Measurements from ENCODE around the gene LEKR1. TPM values are rescaled to one million over a fixed set of nuclear protein-coding genes. Genes with fewer than 3 reads are reported as not detected.
"Not testable (repeated sequence)": the region's sequence is repeated elsewhere in the genome, so short reads cannot be mapped to it uniquely, and the experiment has no call there.

LEKR1 gene
- total RNA-seq, 1 donor from 2014 or later = 0.78 TPM

- intact Hi-C loops (cut with DNase I) = no loop called here
- DNase-seq (ENCODE audit: missing footprints) (no peak), ATAC-seq (no peak)
These were observed 113.2 kb downstream of the LEKR1 start for GRCh38 chr3:156939315-156939714.

- no peak for DNase-seq (ENCODE audit: missing footprints)
- ATAC-seq = no peak
- intact Hi-C loops (cut with DNase I) = no loop called here
These were observed 115.2 kb downstream of the LEKR1 start for GRCh38 chr3:156941311-156941710.

GRCh38 chr3:156948402-156949210, 122.5 kb downstream of the LEKR1 start:
- no peak for DNase-seq (ENCODE audit: missing footprints)
- intact Hi-C loops (cut with DNase I) = no loop called here

GRCh38 chr3:156952011-156952410, 125.9 kb downstream of the LEKR1 start:
- intact Hi-C loops (cut with DNase I) = no loop called here
- no peak for DNase-seq (ENCODE audit: missing footprints)
- ATAC-seq = no peak

More at GRCh38 chr3:156948402-156949210, 122.5 kb downstream of the LEKR1 start:
- ATAC-seq = no peak

GRCh38 chr3:156957715-156958114, 131.6 kb downstream of the LEKR1 start:
- intact Hi-C loops (cut with DNase I) = no loop called here
- no peak for ATAC-seq

GRCh38 chr3:156963096-156963495, 136.9 kb downstream of the LEKR1 start:
- intact Hi-C loops (cut with DNase I) = no loop called here
- ATAC-seq (no peak), DNase-seq (ENCODE audit: missing footprints) (no peak)

More at GRCh38 chr3:156957715-156958114, 131.6 kb downstream of the LEKR1 start:
- DNase-seq (ENCODE audit: missing footprints) = no peak

- no peak for ATAC-seq
- intact Hi-C loops (cut with DNase I) = no loop called here
- DNase-seq (ENCODE audit: missing footprints) = no peak
These were observed 138.4 kb downstream of the LEKR1 start for GRCh38 chr3:156964577-156964976.

GRCh38 chr3:156966349-156966748, 140.2 kb downstream of the LEKR1 start:
- ATAC-seq; intact Hi-C loops (cut with DNase I): not testable (repeated sequence)
- DNase-seq (ENCODE audit: missing footprints) = peak; percentile 37

- intact Hi-C loops (cut with DNase I) = no loop called here
These were observed 147.8 kb downstream of the LEKR1 start for GRCh38 chr3:156973954-156974353.

GRCh38 chr3:156974931-156975330, 148.8 kb downstream of the LEKR1 start:
- DNase-seq (ENCODE audit: missing footprints) (no peak), ATAC-seq (no peak)
- intact Hi-C loops (cut with DNase I) = no loop called here

More at GRCh38 chr3:156973954-156974353, 147.8 kb downstream of the LEKR1 start:
- ATAC-seq (no peak), DNase-seq (ENCODE audit: missing footprints) (no peak)

GRCh38 chr3:156975721-156976120, 149.6 kb downstream of the LEKR1 start:
- intact Hi-C loops (cut with DNase I) = no loop called here
- ATAC-seq (no peak), DNase-seq (ENCODE audit: missing footprints) (no peak)

- ATAC-seq (no peak), DNase-seq (ENCODE audit: missing footprints) (no peak)
- intact Hi-C loops (cut with DNase I) = no loop called here
These were observed 150.8 kb downstream of the LEKR1 start for GRCh38 chr3:156976933-156977332.

- intact Hi-C loops (cut with DNase I) = no loop called here
- no peak for DNase-seq (ENCODE audit: missing footprints)
- ATAC-seq = no peak
These were observed 152.4 kb downstream of the LEKR1 start for GRCh38 chr3:156978481-156978961.

GRCh38 chr3:156981005-156981404, 154.9 kb downstream of the LEKR1 start:
- ATAC-seq (no peak), DNase-seq (ENCODE audit: missing footprints) (no peak)
- intact Hi-C loops (cut with DNase I) = no loop called here

GRCh38 chr3:156983559-156983958, 157.4 kb downstream of the LEKR1 start:
- no peak for DNase-seq (ENCODE audit: missing footprints)
- intact Hi-C loops (cut with DNase I) = no loop called here
- ATAC-seq = no peak

GRCh38 chr3:156985711-156986110, 159.6 kb downstream of the LEKR1 start:
- ATAC-seq = no peak
- intact Hi-C loops (cut with DNase I) = no loop called here
- no peak for DNase-seq (ENCODE audit: missing footprints)

GRCh38 chr3:156987946-156988345, 161.8 kb downstream of the LEKR1 start:
- DNase-seq (ENCODE audit: missing footprints) (no peak), ATAC-seq (no peak)
- intact Hi-C loops (cut with DNase I) = no loop called here

- no peak for DNase-seq (ENCODE audit: missing footprints)
- intact Hi-C loops (cut with DNase I) = no loop called here
- ATAC-seq = no peak
These were observed 171.2 kb downstream of the LEKR1 start for GRCh38 chr3:156997351-156997750.

- DNase-seq (ENCODE audit: missing footprints) (no peak), ATAC-seq (no peak)
- intact Hi-C loops (cut with DNase I) = no loop called here
These were observed 175.2 kb downstream of the LEKR1 start for GRCh38 chr3:157001221-157001957.

GRCh38 chr3:157021679-157022078, 195.5 kb downstream of the LEKR1 start:
- intact Hi-C loops (cut with DNase I) = no loop called here
- ATAC-seq = no peak

More at GRCh38 chr3:157021679-157022078, 195.5 kb downstream of the LEKR1 start:
- no peak for DNase-seq (ENCODE audit: missing footprints)

Data from Right ventricle myocardium inferior (tissue), 1 donor.